Retinal pigment epithelial cell (primary cell): ENCODE results near the gene PTGS1.

ENCODE experiments used
- DNase-seq: peaks from one replicate; pipeline ENCODE4 v3.0.0-alpha.2; 2010; ENCODE audit warnings: low read depth
- H3K4me3 ChIP-seq: 2 replicates; pipeline ENCODE4 v1.5.1; 2011; ENCODE audit warnings: mild to moderate bottlenecking, low read length, control low read depth, moderate library complexity
- TF ChIP-seq, protein P1 (sequence below): conservative IDR thresholded peaks from 2 replicates; pipeline ENCODE4 v1.5.1; 2011; ENCODE audit warnings: low read depth, low read length, control low read depth, inconsistent platforms

Gene PTGS1

DNA sequence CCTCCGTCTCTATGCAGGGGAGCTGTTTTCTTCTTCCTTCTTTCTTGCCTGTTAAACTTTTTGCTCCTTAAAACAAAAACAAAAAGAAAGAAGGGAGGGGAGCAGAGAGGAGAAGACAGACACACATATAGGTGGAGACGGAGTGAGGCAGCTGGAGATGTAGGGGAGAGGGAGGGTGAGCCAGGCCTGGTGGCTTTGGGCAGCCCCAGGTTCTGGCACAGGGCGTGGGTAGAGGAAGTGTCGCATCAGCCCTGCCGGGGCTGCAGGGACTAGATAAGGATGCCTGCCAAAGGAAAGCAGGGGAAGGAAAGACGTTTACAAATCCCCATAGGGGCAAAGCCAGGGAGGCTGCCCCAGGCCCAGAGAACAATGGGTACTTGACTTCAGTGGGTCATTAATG is 38.7 kb upstream of the PTGS1 start:
- TF ChIP-seq, protein P1, sequence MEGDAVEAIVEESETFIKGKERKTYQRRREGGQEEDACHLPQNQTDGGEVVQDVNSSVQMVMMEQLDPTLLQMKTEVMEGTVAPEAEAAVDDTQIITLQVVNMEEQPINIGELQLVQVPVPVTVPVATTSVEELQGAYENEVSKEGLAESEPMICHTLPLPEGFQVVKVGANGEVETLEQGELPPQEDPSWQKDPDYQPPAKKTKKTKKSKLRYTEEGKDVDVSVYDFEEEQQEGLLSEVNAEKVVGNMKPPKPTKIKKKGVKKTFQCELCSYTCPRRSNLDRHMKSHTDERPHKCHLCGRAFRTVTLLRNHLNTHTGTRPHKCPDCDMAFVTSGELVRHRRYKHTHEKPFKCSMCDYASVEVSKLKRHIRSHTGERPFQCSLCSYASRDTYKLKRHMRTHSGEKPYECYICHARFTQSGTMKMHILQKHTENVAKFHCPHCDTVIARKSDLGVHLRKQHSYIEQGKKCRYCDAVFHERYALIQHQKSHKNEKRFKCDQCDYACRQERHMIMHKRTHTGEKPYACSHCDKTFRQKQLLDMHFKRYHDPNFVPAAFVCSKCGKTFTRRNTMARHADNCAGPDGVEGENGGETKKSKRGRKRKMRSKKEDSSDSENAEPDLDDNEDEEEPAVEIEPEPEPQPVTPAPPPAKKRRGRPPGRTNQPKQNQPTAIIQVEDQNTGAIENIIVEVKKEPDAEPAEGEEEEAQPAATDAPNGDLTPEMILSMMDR, result no peak
- DNase-seq, result no peak
- no peak overlapping the region for H3K4me3 ChIP-seq

DNA sequence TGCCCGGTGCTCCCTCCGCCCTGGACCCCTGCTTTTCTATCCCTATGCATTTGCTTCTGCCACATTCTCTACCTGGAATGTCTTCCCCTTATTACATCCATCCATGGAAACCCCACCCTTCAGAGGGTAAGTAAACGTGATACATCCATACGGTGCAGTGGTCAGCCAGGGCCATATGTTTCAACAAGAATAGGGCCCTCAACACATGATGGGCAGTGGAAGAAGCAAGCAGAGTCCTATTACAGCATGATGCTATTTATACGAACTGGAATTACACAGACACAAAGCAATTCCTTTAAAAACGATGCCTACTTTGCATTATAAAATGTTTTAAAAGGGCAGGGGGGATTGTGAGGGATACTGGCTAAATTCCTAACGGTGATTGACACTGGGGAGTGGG is 38.2 kb upstream of the PTGS1 start:
- H3K4me3 ChIP-seq, result no peak overlapping the region
- TF ChIP-seq, protein P1, result no peak
- DNase-seq, result no peak

DNA sequence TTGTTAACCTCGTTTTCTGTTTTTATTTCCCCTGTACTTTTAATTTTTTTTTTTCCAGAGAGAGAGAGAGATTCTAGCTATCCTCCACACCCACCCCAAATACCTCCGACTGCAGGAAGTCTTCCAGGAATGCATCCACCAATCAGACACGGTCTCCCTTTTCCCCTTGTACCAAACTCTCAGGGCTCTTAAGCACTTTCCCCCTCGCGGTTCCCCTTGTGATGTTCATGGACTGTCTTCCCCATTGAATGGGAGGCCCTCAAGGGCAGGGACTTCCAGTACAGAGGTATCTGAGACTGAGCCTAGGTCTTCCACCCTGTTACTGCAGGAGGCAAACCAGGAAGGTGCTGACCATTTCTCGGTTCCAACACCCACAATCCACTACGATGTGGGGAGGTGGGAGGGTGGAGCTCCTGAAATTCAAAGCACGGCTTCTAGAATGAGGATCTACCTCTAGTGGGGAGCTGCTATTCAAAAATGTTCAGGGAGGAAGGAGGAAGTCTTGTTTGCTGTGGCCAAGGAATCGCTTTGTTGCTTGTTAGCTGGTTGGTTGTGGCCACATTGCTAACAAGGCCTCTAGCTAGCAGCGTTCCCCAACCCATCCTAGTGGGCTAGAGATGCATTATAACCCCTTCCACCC is 37.5 kb upstream of the PTGS1 start:
- DNase-seq, result no peak
- no peak overlapping the region for H3K4me3 ChIP-seq
- TF ChIP-seq, protein P1, result no peak

DNA sequence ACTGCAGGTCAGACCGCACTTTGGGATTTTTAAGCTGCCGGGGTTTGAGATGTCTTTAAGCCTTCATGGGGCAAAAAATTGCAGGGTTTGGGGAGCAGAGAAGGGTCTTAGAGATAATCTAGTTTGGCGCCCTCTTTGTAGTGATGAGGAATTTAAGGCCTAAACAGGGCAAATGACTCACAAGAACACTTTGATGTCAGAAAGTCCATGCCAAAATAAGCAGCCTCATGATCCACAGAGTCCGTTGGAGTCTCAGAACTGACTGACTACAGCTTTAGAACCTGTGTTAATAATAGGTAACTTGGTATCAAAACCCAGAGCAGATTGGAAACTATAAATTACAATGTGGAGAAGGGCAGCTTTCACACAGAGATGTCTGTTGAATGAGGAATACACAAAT is 35.9 kb upstream of the PTGS1 start:
- DNase-seq, result peak; percentile 22
- TF ChIP-seq, protein P1, result no peak

DNA sequence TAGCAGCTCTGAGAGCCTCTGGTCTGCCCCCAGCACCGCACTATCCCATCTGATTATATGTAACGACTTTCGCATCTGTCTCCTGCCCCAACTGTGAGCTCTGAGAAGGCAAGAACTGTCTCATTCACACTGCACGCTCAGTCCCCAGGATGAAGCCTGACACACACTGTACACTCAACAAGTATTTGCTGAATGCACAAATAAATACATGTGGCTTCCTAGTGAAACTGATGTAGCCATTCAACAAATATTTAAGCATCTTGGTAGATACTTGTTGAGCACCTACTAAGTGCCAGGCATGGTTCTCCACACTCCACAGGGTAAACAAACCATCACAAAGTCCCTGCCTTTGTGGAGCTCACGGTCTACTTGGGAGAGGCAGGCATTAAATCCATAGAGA is 34.6 kb upstream of the PTGS1 start:
- DNase-seq, result no peak
- H3K4me3 ChIP-seq, result no peak overlapping the region
- TF ChIP-seq, protein P1, result no peak

More for the DNA sequence above, 35.9 kb upstream of the PTGS1 start:
- no peak overlapping the region for H3K4me3 ChIP-seq

DNA sequence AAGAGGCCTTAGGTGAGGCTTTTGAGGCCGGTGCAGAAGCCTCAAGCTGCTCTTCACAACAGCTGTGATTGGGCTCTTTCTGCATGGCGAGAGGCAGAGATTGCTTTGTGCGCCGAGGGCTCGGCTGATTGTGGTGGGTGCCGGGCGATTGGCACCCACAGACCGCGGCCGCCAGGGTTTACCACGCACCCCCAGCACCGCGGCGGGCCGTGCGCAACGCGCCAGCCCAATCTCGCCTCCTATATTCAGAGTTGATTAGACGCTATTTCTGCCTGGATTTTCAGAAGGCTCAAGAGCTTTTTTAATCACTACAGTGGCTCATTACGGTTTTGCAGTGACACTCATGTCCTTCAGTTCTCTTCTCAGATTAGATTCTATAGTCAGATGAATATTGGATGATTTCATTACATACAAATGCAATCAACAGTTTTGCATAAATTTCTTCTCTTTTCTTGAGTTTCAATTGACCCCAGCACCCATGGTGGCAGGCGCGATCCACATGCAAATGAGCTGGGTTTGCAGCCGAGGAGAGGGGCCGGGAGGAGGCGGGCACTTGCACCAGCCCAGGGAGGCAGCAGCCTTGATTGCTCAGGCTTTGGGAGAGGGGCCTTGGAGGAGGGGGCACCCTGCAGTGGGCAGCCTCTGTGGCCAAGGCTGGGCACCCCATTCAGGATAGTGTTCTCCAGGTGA is 33.8 kb upstream of the PTGS1 start:
- H3K4me3 ChIP-seq, result peak overlapping the region; percentile 11
- no peak for DNase-seq
- TF ChIP-seq, protein P1, result no peak

DNA sequence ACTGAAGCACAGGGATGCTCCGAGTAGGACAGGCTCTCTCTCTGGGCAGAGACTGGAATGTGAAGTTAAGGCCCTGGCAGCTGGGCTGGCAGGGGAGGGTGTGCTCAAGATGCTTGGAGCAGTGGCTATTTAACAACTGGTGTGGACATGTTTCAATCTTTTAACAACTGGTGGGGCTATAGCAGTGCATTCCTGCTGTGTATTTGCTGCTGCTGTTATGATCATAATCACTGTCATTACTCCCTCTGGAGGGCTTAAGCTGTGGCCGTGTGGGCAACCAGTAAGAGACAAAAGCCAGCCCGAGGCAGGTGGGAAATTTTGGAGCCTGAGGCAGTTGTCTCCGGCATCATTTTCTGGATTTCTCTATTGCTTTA is 33.3 kb upstream of the PTGS1 start:
- DNase-seq, result no peak
- TF ChIP-seq, protein P1, result no peak
- H3K4me3 ChIP-seq, result no peak overlapping the region
